HG03354 (cell line): ENCODE measurements around the gene BBS4.
A peak's percentile ranks its signal among the peaks of the same experiment; 100 is the strongest.
"Not testable (repeated sequence)": the region's sequence is repeated elsewhere in the genome, so short reads cannot be mapped to it uniquely, and the experiment has no call there.

ENCODE experiments used
- ATAC-seq: cut with Tn5 transposase; IDR thresholded peaks from one replicate; pipeline ENCODE4 v1.9.1; 2021; ENCODE audit warnings: mild to moderate bottlenecking; ENCODE audit not compliant: unreplicated experiment, poor library complexity, severe bottlenecking

Gene BBS4

GRCh38 chr15:72685925-72686794 is at the start of gene BBS4, which contains the start of gene HIGD2B:
TSS of gene BBS4 (plus strand) at chr15:72686207. CDS start at chr15:72686228, 21 bp downstream.
TSS of gene HIGD2B (minus strand) at chr15:72686182. CDS start at chr15:72676374, 9,808 bp downstream.
- ATAC-seq: peak; percentile 96

- peak; percentile 71 for ATAC-seq
Observed at GRCh38 chr15:72636519-72637282, 49.3 kb upstream of the BBS4 start.

GRCh38 chr15:72639759-72640483 is 46.1 kb upstream of the BBS4 start:
- ATAC-seq: not testable (repeated sequence)

GRCh38 chr15:72642271-72642670 is 43.7 kb upstream of the BBS4 start:
- ATAC-seq: not testable (repeated sequence)

- ATAC-seq: not testable (repeated sequence)
Observed at GRCh38 chr15:72648631-72649253, 37.3 kb upstream of the BBS4 start.

- not testable (repeated sequence) for ATAC-seq
Observed at GRCh38 chr15:72654397-72654796, 31.6 kb upstream of the BBS4 start, which contains the start of gene GOLGA6B. TSS of gene GOLGA6B (plus strand) at chr15:72654697. CDS start at chr15:72654738, 41 bp downstream.

GRCh38 chr15:72656014-72656413 is 30.0 kb upstream of the BBS4 start:
- ATAC-seq: not testable (repeated sequence)

- not testable (repeated sequence) for ATAC-seq
Observed at GRCh38 chr15:72661081-72661480, 24.9 kb upstream of the BBS4 start.

GRCh38 chr15:72663931-72664330 is 22.1 kb upstream of the BBS4 start:
- not testable (repeated sequence) for ATAC-seq

- ATAC-seq: not testable (repeated sequence)
Observed at GRCh38 chr15:72665706-72666105, 20.3 kb upstream of the BBS4 start.

GRCh38 chr15:72669803-72670202 is 16.2 kb upstream of the BBS4 start:
- ATAC-seq: not testable (repeated sequence)

GRCh38 chr15:72670656-72671352 is 15.2 kb upstream of the BBS4 start:
- peak; percentile 84 for ATAC-seq

GRCh38 chr15:72671525-72671924 is 14.5 kb upstream of the BBS4 start:
- ATAC-seq: no peak

GRCh38 chr15:72676838-72677237 is 9.2 kb upstream of the BBS4 start:
- ATAC-seq: no peak

GRCh38 chr15:72680931-72681330 is 5.1 kb upstream of the BBS4 start:
- no peak for ATAC-seq

- no peak for ATAC-seq
Observed at GRCh38 chr15:72682772-72683171, 3.2 kb upstream of the BBS4 start.

GRCh38 chr15:72685301-72685924 is 594 bp upstream of the BBS4 start:
- no peak for ATAC-seq

GRCh38 chr15:72688697-72689096 is 2.7 kb downstream of the BBS4 start:
- no peak for ATAC-seq
